Measurements from ENCODE around the gene GHDC. TPM values are rescaled to one million over a fixed set of nuclear protein-coding genes. Genes with fewer than 3 reads are reported as not detected.

GHDC gene
- total RNA-seq, 1 experiment from 2014 or later = 7.5 TPM

- Mint-ChIP-seq H3K4me1 (0 out of 2 replicates have a peak, but pooled peaks cover 3% of the 10 kb centered on the region), H3K27me3 (ENCODE audit: low read depth) (no peaks in the 10 kb centered on the region; the same call in 1 of the 2 replicates), H3K36me3 (no peaks in the 10 kb centered on the region), H3K4me3 (no peak overlapping the region), H3K27ac (no peak overlapping the region; the same call in 1 of the 2 replicates), H3K9me3 (no peaks in the 10 kb centered on the region)
- POLR2A ChIA-PET = no interaction called here
- ATAC-seq (no peak), DNase-seq (ENCODE audit: low spot score) (no peak)
- TF ChIP-seq NR1H2 (CRISPR knock-in tag; IDR thresholded peaks at IDR 0.05) (no peak), KAT7 (CRISPR knock-in tag; IDR thresholded peaks at IDR 0.05; ENCODE audit: borderline replicate concordance) (no peak), ZNF512 (CRISPR knock-in tag; IDR thresholded peaks at IDR 0.05; ENCODE audit: borderline replicate concordance) (no peak), ZNF396 (CRISPR knock-in tag; IDR thresholded peaks at IDR 0.05; ENCODE audit: borderline replicate concordance) (no peak), STAT6 (CRISPR knock-in tag; conservative IDR thresholded peaks at IDR 0.05; ENCODE audit: low read depth) (no peak), SMAD3 (CRISPR knock-in tag; IDR thresholded peaks at IDR 0.05; ENCODE audit: borderline replicate concordance) (no peak), FOXP4 (CRISPR knock-in tag; IDR thresholded peaks at IDR 0.05) (no peak), PREB (CRISPR knock-in tag; IDR thresholded peaks at IDR 0.05; ENCODE audit: borderline replicate concordance) (no peak), NR2C2 (CRISPR knock-in tag; IDR thresholded peaks at IDR 0.05) (no peak), ZNF263 (CRISPR knock-in tag; IDR thresholded peaks at IDR 0.05; ENCODE audit: low read depth) (no peak), FOXJ3 (CRISPR knock-in tag; IDR thresholded peaks at IDR 0.05; ENCODE audit: borderline replicate concordance) (no peak)
- CTCF ChIA-PET = interaction anchor here (0.6 to 3.2 kb wide), 28 partner anchors 8 to 373 kb away, joined by 3 to 33 read pairs (median 4); partner anchors contain the start of genes KAT2A and KCNH4
These were observed 30.4 kb downstream of the GHDC start for GRCh38 chr17:42163696-42164407.

- DNase-seq (ENCODE audit: low spot score) = peak; percentile 87
- ChIA-PET CTCF (interaction anchor here (0.6 to 3.2 kb wide), 28 partner anchors 9 to 374 kb away, joined by 3 to 33 read pairs (median 4); partner anchors contain the start of genes KAT2A and KCNH4), POLR2A (no interaction called here)
- H3K27me3 Mint-ChIP-seq (ENCODE audit: low read depth) = no peaks in the 10 kb centered on the region; the same call in 1 of the 2 replicates
- no peaks in the 10 kb centered on the region for H3K9me3 Mint-ChIP-seq
- ATAC-seq = peak; percentile 86
- 0 out of 2 replicates have a peak overlapping the region, but pooled peaks have one; percentile 54 for H3K27ac Mint-ChIP-seq
- no peaks in the 10 kb centered on the region for H3K36me3 Mint-ChIP-seq
- H3K4me3 Mint-ChIP-seq = no peak overlapping the region
- 0 out of 2 replicates have a peak, but pooled peaks cover 3% of the 10 kb centered on the region for H3K4me1 Mint-ChIP-seq
- TF ChIP-seq ETV6 (CRISPR knock-in tag; IDR thresholded peaks at IDR 0.05) (no peak), PRRX2 (CRISPR knock-in tag; IDR thresholded peaks at IDR 0.05) (no peak), CTCF (IDR thresholded peaks at IDR 0.05) (peak; percentile 81), ATF2 (CRISPR knock-in tag; IDR thresholded peaks at IDR 0.05; ENCODE audit: borderline replicate concordance, low read depth) (no peak), KAT7 (CRISPR knock-in tag; IDR thresholded peaks at IDR 0.05; ENCODE audit: borderline replicate concordance) (no peak), FOXJ3 (CRISPR knock-in tag; IDR thresholded peaks at IDR 0.05; ENCODE audit: borderline replicate concordance) (no peak), TEAD4 (CRISPR knock-in tag; IDR thresholded peaks at IDR 0.05) (no peak), TEAD1 (CRISPR knock-in tag; IDR thresholded peaks at IDR 0.05) (no peak), ZNF423 (CRISPR knock-in tag; IDR thresholded peaks at IDR 0.05) (no peak), NFE2L1 (CRISPR knock-in tag; IDR thresholded peaks at IDR 0.05) (no peak), HMGA2 (CRISPR knock-in tag; IDR thresholded peaks at IDR 0.05) (no peak), HMGXB4 (CRISPR knock-in tag; IDR thresholded peaks at IDR 0.05) (0 out of 2 replicates have a peak, but pooled peaks have one; percentile 2)
These were observed 31.2 kb downstream of the GHDC start for GRCh38 chr17:42163113-42163512.

Data from WTC11 (cell line).